Measurements from ENCODE around the gene IGLON5.

- TF ChIP-seq POLR2A (IDR thresholded peaks at IDR 0.05) (no peak), CTCF (IDR thresholded peaks at IDR 0.05) (no peak), POLR2AphosphoS5 (IDR thresholded peaks at IDR 0.05) (no peak), EP300 (IDR thresholded peaks at IDR 0.05; ENCODE audit: low read depth) (no peak)
Observed at GRCh38 chr19:51305479-51305878, 6.0 kb upstream of the IGLON5 start.
